HepG2 (cell line): Measurements from ENCODE around the gene SLC38A3.

Experiments used
- REXO4 ChIP-seq: sonication (generic); formaldehyde crosslinking; IDR thresholded peaks from 2 replicates; pipeline ENCODE4 v1.8.0; 2022; ENCODE audit warnings: missing genetic modification reagents, mild to moderate bottlenecking, borderline replicate concordance
- TAF1 ChIP-seq: sonication (generic); formaldehyde crosslinking; IDR thresholded peaks from 2 replicates; pipeline ENCODE4 v1.4.0; 2020; ENCODE audit warnings: missing genetic modification reagents
- TF ChIP-seq, protein P1 (sequence below): sonication (generic); formaldehyde crosslinking; IDR thresholded peaks from 2 replicates; pipeline ENCODE4 v1.5.0; 2020; ENCODE audit warnings: mild to moderate bottlenecking, missing genetic modification reagents, moderate library complexity
- TF ChIP-seq, protein P2 (sequence below): sonication (generic); formaldehyde crosslinking; IDR thresholded peaks from 2 replicates; pipeline ENCODE4 v1.4.0; 2020; ENCODE audit warnings: missing genetic modification reagents

DNA sequence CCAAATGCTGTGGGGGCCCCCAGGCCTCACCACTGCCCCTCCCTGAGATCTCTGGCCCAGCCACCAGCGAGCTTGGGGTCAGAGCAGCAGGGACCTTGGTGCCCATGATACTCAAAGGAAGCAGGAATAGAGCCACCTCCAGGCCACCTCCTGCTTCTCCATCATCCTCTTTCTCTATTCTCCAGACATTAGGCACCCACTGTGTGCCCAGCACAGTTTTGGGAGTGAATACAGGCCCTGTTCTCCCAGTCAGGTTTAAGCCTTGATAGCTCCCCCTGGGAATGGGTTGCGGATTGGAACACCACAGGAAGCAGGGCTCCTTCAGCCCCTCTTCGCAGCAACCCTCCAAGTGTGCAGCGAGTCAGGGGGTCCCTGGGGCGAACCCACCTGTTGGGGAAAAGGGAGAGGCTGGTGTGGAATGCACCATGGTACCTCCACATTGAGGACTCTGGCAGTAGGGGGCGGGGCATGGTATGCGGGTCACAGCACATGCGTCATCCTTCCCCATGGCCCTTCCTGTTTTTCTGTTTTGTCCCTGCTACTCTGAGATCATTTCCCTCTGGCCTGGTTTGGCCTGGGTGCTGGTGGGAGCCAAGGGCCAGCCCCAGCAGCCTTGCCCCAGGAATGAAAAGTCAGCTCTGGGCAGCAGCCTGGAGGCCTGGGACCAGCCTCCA lies 49.6 kb downstream of the SLC38A3 start:
- TF ChIP-seq, protein P1, sequence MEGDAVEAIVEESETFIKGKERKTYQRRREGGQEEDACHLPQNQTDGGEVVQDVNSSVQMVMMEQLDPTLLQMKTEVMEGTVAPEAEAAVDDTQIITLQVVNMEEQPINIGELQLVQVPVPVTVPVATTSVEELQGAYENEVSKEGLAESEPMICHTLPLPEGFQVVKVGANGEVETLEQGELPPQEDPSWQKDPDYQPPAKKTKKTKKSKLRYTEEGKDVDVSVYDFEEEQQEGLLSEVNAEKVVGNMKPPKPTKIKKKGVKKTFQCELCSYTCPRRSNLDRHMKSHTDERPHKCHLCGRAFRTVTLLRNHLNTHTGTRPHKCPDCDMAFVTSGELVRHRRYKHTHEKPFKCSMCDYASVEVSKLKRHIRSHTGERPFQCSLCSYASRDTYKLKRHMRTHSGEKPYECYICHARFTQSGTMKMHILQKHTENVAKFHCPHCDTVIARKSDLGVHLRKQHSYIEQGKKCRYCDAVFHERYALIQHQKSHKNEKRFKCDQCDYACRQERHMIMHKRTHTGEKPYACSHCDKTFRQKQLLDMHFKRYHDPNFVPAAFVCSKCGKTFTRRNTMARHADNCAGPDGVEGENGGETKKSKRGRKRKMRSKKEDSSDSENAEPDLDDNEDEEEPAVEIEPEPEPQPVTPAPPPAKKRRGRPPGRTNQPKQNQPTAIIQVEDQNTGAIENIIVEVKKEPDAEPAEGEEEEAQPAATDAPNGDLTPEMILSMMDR, result no peak
- TF ChIP-seq REXO4 (CRISPR knock-in tag) (no peak), TAF1 (CRISPR knock-in tag) (no peak)
- TF ChIP-seq, protein P2, sequence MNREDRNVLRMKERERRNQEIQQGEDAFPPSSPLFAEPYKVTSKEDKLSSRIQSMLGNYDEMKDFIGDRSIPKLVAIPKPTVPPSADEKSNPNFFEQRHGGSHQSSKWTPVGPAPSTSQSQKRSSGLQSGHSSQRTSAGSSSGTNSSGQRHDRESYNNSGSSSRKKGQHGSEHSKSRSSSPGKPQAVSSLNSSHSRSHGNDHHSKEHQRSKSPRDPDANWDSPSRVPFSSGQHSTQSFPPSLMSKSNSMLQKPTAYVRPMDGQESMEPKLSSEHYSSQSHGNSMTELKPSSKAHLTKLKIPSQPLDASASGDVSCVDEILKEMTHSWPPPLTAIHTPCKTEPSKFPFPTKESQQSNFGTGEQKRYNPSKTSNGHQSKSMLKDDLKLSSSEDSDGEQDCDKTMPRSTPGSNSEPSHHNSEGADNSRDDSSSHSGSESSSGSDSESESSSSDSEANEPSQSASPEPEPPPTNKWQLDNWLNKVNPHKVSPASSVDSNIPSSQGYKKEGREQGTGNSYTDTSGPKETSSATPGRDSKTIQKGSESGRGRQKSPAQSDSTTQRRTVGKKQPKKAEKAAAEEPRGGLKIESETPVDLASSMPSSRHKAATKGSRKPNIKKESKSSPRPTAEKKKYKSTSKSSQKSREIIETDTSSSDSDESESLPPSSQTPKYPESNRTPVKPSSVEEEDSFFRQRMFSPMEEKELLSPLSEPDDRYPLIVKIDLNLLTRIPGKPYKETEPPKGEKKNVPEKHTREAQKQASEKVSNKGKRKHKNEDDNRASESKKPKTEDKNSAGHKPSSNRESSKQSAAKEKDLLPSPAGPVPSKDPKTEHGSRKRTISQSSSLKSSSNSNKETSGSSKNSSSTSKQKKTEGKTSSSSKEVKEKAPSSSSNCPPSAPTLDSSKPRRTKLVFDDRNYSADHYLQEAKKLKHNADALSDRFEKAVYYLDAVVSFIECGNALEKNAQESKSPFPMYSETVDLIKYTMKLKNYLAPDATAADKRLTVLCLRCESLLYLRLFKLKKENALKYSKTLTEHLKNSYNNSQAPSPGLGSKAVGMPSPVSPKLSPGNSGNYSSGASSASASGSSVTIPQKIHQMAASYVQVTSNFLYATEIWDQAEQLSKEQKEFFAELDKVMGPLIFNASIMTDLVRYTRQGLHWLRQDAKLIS (CRISPR knock-in tag), result no peak
